ENCODE measurements around the gene ARHGAP31.
A peak's percentile ranks its signal among the peaks of the same experiment; 100 is the strongest.
"Not testable (repeated sequence)": the region's sequence is repeated elsewhere in the genome, so short reads cannot be mapped to it uniquely, and the experiment has no call there.

The ARHGAP31 gene

GRCh38 chr3:119293871-119294695 is at the start of gene ARHGAP31:
Gene ARHGAP31 (plus strand): TSS chr3:119294383. CDS start chr3:119294905, 522 bp downstream.
- in situ Hi-C loops (cut with HindIII; ENCODE audit: low pct_ligation_motif_present, low pct_unique_long_range_greater_than_20kb, low sequenced_read_pairs), result no loop called here

GRCh38 chr3:119245778-119246177 is 48.4 kb upstream of the ARHGAP31 start:
- no peak for DNase-seq
- in situ Hi-C loops (cut with HindIII; ENCODE audit: low pct_ligation_motif_present, low pct_unique_long_range_greater_than_20kb, low sequenced_read_pairs), result no loop called here

More at GRCh38 chr3:119293871-119294695, at the start of gene ARHGAP31:
- peak; percentile 49 for DNase-seq

GRCh38 chr3:119255214-119255613 is 39.0 kb upstream of the ARHGAP31 start:
- DNase-seq, result no peak
- in situ Hi-C loops (cut with HindIII; ENCODE audit: low pct_ligation_motif_present, low pct_unique_long_range_greater_than_20kb, low sequenced_read_pairs), result no loop called here

GRCh38 chr3:119257111-119257510 is 37.1 kb upstream of the ARHGAP31 start:
- in situ Hi-C loops (cut with HindIII; ENCODE audit: low pct_ligation_motif_present, low pct_unique_long_range_greater_than_20kb, low sequenced_read_pairs), result no loop called here
- no peak for DNase-seq

GRCh38 chr3:119257654-119258410 is 36.4 kb upstream of the ARHGAP31 start:
- in situ Hi-C loops (cut with HindIII; ENCODE audit: low pct_ligation_motif_present, low pct_unique_long_range_greater_than_20kb, low sequenced_read_pairs), result no loop called here
- no peak for DNase-seq

- no peak for DNase-seq
- in situ Hi-C loops (cut with HindIII; ENCODE audit: low pct_ligation_motif_present, low pct_unique_long_range_greater_than_20kb, low sequenced_read_pairs), result no loop called here
Measured at GRCh38 chr3:119258915-119259314, 35.3 kb upstream of the ARHGAP31 start.

- no peak for DNase-seq
- in situ Hi-C loops (cut with HindIII; ENCODE audit: low pct_ligation_motif_present, low pct_unique_long_range_greater_than_20kb, low sequenced_read_pairs), result no loop called here
Measured at GRCh38 chr3:119259821-119260220, 34.4 kb upstream of the ARHGAP31 start.

- in situ Hi-C loops (cut with HindIII; ENCODE audit: low pct_ligation_motif_present, low pct_unique_long_range_greater_than_20kb, low sequenced_read_pairs), result no loop called here
- DNase-seq, result no peak
Measured at GRCh38 chr3:119261055-119261454, 33.1 kb upstream of the ARHGAP31 start.

GRCh38 chr3:119270212-119270611 is 24.0 kb upstream of the ARHGAP31 start:
- in situ Hi-C loops (cut with HindIII; ENCODE audit: low pct_ligation_motif_present, low pct_unique_long_range_greater_than_20kb, low sequenced_read_pairs); DNase-seq: not testable (repeated sequence)

GRCh38 chr3:119276680-119277079 is 17.5 kb upstream of the ARHGAP31 start:
- no peak for DNase-seq
- in situ Hi-C loops (cut with HindIII; ENCODE audit: low pct_ligation_motif_present, low pct_unique_long_range_greater_than_20kb, low sequenced_read_pairs), result no loop called here

GRCh38 chr3:119279101-119279554 is 15.1 kb upstream of the ARHGAP31 start:
- in situ Hi-C loops (cut with HindIII; ENCODE audit: low pct_ligation_motif_present, low pct_unique_long_range_greater_than_20kb, low sequenced_read_pairs), result no loop called here
- DNase-seq, result no peak

GRCh38 chr3:119279584-119280243 is 14.5 kb upstream of the ARHGAP31 start:
- DNase-seq, result no peak
- in situ Hi-C loops (cut with HindIII; ENCODE audit: low pct_ligation_motif_present, low pct_unique_long_range_greater_than_20kb, low sequenced_read_pairs), result no loop called here

- in situ Hi-C loops (cut with HindIII; ENCODE audit: low pct_ligation_motif_present, low pct_unique_long_range_greater_than_20kb, low sequenced_read_pairs), result no loop called here
- DNase-seq, result no peak
Measured at GRCh38 chr3:119288669-119289403, 5.3 kb upstream of the ARHGAP31 start.

- in situ Hi-C loops (cut with HindIII; ENCODE audit: low pct_ligation_motif_present, low pct_unique_long_range_greater_than_20kb, low sequenced_read_pairs), result no loop called here
Measured at GRCh38 chr3:119289404-119289770, 4.8 kb upstream of the ARHGAP31 start.

GRCh38 chr3:119290613-119291012 is 3.6 kb upstream of the ARHGAP31 start:
- in situ Hi-C loops (cut with HindIII; ENCODE audit: low pct_ligation_motif_present, low pct_unique_long_range_greater_than_20kb, low sequenced_read_pairs), result no loop called here
- no peak for DNase-seq

More at GRCh38 chr3:119289404-119289770, 4.8 kb upstream of the ARHGAP31 start:
- DNase-seq, result no peak

GRCh38 chr3:119291062-119291700 is 3.0 kb upstream of the ARHGAP31 start:
- DNase-seq, result no peak
- in situ Hi-C loops (cut with HindIII; ENCODE audit: low pct_ligation_motif_present, low pct_unique_long_range_greater_than_20kb, low sequenced_read_pairs), result no loop called here

- DNase-seq, result no peak
- in situ Hi-C loops (cut with HindIII; ENCODE audit: low pct_ligation_motif_present, low pct_unique_long_range_greater_than_20kb, low sequenced_read_pairs), result no loop called here
Measured at GRCh38 chr3:119292666-119293065, 1.5 kb upstream of the ARHGAP31 start.

Data from ACHN (cell line).